HS-5 (cell line): Measurements from ENCODE around the gene GPR42.
"Not testable (repeated sequence)": the region's sequence is repeated elsewhere in the genome, so short reads cannot be mapped to it uniquely, and the experiment has no call there.

Source experiments
- DNase-seq: peaks from one replicate; pipeline ENCODE4 v3.0.0-alpha.2; 2012; ENCODE audit warnings: low read depth

Gene GPR42

DNA sequence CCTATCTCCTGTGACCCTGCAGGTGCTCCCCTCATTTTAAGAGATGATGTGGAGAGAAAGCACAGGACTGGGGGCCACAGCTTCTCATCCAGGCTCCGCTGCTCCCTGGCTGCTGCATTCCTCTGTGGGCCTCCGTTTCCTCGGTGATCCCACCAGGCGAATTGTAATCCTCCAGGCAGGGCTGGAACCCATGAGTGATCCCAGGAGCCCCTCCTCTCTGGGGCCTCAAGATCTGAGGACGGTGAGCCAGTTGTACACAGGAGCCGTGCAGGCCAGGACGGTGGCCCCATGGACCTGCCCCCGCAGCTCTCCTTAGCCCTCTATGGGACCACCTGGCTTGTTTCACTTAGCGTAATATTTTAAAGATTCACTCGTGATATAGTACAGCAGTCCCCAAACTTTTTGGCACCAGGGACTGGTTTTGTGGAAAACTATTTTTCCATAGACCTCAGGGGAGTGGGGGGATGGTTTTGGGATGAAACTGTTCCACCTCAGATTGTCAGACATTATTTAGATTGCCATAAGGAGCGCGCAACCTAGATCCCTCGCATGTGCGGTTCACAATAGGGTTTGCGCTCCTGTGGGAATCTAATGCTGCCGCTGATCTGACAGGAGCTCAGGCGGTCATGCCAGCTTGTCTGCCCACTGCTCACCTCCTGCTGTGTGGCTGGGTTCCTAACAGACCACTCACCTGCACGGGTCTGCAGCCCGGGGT, 7.0 kb upstream of the GPR42 start:
- DNase-seq = no peak

DNA sequence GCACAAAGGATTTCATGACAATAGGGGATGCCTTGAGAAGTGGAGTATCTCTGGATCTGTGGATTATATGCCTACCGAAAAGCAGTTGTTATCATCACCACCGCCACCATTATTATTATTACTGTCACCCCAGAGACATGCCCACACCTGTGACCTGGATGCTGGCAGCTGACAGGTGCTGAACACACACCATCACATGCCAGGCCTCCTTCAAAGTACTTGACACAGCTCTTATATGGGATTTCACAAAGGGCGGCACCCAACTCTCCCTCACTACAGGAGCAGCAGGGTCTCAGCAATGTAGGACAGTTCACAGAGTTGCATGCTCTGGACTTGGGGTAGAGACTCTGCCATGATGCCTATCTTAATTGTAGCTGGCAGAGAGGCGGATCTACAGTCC, 5.6 kb upstream of the GPR42 start:
- no peak for DNase-seq

DNA sequence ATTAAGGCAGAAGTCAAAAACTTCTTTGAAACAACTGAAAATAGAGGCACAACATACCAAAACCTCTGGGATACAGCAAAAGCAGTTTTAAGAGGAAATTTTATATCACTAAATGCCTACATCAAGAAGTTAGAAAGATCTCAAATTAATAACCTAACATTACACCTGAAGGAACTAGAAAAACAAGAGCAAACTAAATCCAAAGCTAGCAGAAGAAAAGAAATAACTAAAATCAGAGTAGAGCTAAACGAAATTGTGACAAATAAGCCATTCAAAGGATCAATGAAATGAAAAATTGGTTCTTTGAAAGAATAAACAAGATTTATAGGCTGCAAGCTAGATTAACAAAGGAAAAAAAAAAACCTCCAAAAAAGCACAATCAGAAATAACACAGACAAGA, 2.5 kb upstream of the GPR42 start:
- no peak for DNase-seq

DNA sequence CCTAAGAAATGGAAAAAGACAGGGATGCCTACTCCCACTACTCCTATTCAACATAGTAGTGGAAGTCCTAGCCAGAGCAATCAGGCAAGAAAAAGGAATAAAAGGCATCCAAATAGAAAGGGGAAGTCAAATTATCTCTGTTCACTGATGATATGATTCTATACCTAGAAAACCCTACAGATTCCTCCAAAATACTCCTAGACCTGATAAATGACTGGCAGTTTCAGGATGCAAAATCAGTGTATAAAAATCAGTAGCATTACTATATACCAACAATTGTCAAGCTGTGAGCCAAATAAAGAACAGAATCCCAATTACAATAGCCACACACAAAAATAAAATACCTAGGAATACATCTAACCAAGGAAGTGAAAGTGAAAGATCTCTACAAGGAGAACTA, 1.3 kb upstream of the GPR42 start:
- no peak for DNase-seq

DNA sequence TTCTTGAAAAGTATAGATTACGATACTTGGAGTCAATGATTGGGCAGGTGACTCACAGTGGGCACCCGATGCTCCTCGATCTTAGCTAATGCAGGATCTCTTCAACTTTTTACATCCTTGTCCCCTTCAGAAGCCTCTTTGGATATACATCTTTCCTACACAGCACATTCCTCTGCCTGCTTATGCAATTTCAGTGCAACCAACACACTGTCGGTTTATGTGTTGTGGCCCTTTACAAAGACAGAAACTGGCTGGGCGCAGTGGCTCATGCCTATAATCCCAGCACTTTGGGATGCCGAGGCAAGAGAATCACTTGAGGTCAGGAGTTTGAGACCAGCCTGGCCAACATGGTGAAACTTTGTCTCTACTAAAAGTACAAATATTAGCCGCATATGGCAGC, 2.6 kb downstream of the GPR42 start:
- DNase-seq = no peak

DNA sequence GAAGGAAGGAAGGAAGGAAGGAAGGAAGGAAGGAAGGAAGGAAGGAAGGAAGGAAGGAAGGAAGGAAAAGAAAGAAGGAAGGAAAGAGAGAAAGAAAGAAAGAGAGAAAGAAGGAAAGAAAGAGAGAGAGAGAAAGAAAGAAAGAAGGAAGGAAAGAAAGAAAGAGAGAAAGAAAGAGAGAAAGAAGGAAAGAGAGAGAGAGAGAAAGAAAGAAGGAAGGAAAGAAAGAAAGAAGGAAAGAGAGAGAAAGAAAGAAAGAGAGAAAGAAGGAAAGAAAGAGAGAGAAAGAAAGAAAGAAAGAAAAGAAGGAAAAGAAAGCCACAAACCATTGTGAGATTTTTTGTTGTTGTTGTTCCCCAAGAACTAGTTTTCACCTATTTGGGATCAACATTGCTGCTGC, 3.2 kb downstream of the GPR42 start:
- not testable (repeated sequence) for DNase-seq

- DNase-seq = no peak
Measured at GRCh38 chr19:35375505-35376307, 4.8 kb downstream of the GPR42 start.

- no peak for DNase-seq
Measured at GRCh38 chr19:35377656-35378055, 6.8 kb downstream of the GPR42 start.

DNA sequence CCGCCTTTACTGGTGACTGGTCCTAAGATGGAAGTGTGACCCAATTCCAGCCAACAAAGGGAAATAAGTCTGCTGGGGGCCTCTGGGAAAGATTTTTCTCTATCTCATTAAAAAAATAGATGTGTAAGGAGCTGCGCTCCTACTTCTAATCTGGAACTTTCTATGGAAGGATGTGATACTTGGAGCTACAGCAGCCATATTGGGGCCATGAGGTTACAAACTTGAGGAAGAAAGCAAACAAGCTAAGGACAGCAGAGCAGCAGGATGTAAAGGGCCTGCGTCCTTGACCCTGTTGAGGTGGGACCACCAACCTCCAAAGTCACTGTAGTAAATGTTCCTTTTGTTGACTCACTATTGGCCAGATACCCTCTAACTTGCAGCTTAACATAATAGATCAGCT, 7.5 kb downstream of the GPR42 start:
- no peak for DNase-seq

- DNase-seq = not testable (repeated sequence)
Measured at GRCh38 chr19:35379545-35379944, 8.7 kb downstream of the GPR42 start.

- no peak for DNase-seq
Measured at GRCh38 chr19:35379992-35380391, 9.1 kb downstream of the GPR42 start.

GRCh38 chr19:35380450-35381124, 9.7 kb downstream of the GPR42 start:
- DNase-seq = no peak

DNA sequence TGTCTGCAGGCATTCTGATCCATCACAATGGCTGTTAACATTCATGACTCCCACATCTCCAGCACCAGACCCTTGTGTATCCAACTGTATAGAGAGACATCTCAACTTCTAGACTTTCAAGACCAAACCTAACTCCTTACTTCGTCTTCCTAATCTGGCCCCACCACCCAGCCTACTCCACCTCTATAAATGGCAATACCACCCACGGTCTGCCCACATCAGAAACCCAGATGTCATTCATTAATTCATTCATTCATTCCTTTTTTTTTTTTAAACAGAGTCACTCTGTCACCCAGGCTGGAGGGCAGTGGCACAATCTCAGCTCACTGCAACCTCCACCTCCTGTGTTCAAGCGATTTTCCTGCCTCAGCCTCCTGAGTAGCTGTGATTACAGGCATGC, 10.4 kb downstream of the GPR42 start:
- no peak for DNase-seq

DNA sequence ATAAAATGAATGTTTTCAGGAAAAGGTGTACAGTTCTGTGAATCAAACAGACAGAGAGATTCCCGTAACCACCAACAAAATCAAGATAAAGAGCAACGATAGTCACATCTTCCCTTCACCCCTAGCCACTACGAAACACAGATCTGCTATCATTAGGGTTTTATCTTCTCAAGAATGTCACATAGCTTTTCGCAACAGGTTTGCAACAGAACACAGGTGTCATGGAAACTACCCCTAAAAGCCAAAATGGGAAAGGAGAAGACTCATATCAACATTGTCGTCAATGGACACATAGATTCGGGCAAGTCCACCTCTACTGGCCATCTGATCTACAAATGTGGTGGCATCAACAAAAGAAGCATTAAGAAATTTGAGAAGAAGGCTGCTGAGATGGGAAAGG, 11.1 kb downstream of the GPR42 start:
- no peak for DNase-seq

DNA sequence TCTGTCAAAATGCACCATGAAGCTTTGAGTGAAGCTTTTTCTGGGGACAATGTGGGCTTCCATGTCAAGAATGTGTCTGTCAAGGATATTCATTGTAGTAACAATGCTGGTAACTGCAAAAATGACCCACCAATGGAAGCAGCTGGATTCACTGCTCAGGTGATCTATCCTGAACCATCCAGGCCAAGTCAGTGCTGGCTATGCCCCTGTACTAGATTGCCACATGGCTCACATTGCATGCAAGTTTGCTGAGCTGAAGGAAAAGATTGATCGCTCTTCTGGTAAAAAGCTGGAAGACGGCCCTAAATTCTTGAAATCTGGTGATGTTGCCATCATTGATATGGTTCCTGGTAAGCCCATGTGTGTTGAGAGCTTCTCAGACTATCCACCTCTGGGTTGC, 12.7 kb downstream of the GPR42 start:
- no peak for DNase-seq

- no peak for DNase-seq
Measured at GRCh38 chr19:35388277-35389054, 17.6 kb downstream of the GPR42 start.

DNA sequence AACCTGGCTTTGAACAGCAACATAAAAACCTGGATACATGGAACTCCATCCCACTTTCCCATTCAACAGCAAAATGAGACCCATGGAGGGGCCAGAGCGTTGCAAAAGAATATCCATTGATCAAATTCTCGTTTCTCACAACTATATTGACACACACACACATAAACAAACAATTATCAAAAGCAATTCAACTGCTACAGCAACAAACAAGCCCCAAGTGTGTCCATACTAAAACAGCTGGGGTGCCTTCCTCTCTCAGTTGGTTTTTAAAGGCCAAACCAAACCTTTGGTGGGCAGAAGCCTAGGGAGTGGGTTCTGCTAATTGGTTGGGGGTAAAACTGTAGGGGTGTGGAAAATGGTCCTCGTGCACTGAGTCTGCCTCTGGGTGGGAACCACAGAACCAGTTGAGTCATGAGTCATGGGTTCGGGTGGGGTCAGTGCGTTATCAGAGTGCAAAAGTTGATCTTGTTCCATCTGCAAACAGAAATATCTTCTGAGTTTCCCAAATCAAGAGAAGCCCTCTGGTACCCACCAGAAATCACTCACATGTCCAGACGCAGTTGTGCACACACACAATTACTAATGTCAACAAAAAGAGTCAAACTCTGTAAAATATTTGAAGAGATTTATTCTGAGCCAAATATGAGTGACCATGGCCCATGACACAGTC, 18.5 kb downstream of the GPR42 start:
- DNase-seq = no peak

- no peak for DNase-seq
Measured at GRCh38 chr19:35392742-35393715, 22.2 kb downstream of the GPR42 start.

- DNase-seq = no peak
Measured at GRCh38 chr19:35395382-35396199, 24.7 kb downstream of the GPR42 start.
